H1 (cell line): ENCODE results near the gene ZFYVE21.

Experiments used
- ATF2 ChIP-seq: IDR thresholded peaks from 2 replicates; pipeline ENCODE4 v1.6.1; 2012; ENCODE audit warnings: low read length, inconsistent platforms
- CEBPB ChIP-seq: IDR thresholded peaks from 2 replicates; pipeline ENCODE4 v1.6.1; 2012; ENCODE audit warnings: low read depth, low read length
- CTCF ChIP-seq, 3 experiments: IDR thresholded peaks; 1 replicate in 2 of 3; 2 replicates in 1 of 3; pipeline versions ENCODE4 v1.5.1 to v1.6.1; 2011; ENCODE audit warnings: low read length in 3 of 3, mild to moderate bottlenecking in 3 of 3, inconsistent platforms in 2 of 3, low read depth in 1 of 3, moderate library complexity in 1 of 3; ENCODE audit not compliant: insufficient read depth in 1 of 3; ENCODE audit errors: control extremely low read depth in 1 of 3
- EZH2 ChIP-seq: fragments of 200-600 bp; sonication (generic); IDR thresholded peaks from 2 replicates; pipeline ENCODE4 v1.7.1; 2012; ENCODE audit warnings: low read depth, mild to moderate bottlenecking, moderate library complexity, low read length, inconsistent platforms; ENCODE audit not compliant: severe bottlenecking
- HDAC6 ChIP-seq: IDR thresholded peaks from one replicate; pipeline ENCODE4 v1.7.1; 2012; ENCODE audit warnings: low read depth, mild to moderate bottlenecking, inconsistent platforms, low read length, moderate library complexity
- MAFK ChIP-seq: IDR thresholded peaks from 2 replicates; pipeline ENCODE4 v1.6.1; 2012; ENCODE audit warnings: low read depth, mild to moderate bottlenecking, improper control_type of control experiment, low read length
- POLR2A ChIP-seq, 2 experiments: IDR thresholded peaks; 1 replicate in 1 of 2; 2 replicates in 1 of 2; pipeline ENCODE4 v1.6.1; 2011; ENCODE audit warnings: low read depth in 2 of 2, low read length in 2 of 2, mild to moderate bottlenecking in 2 of 2; ENCODE audit errors: control extremely low read depth in 1 of 2
- POLR2AphosphoS5 ChIP-seq: IDR thresholded peaks from 2 replicates; pipeline ENCODE4 v1.6.1; 2011; ENCODE audit warnings: low read depth, low read length
- SIX5 ChIP-seq: IDR thresholded peaks from 2 replicates; pipeline ENCODE4 v1.6.1; 2011; ENCODE audit warnings: mild to moderate bottlenecking, low read depth, low read length
- TAF1 ChIP-seq: IDR thresholded peaks from 2 replicates; pipeline ENCODE4 v1.6.1; 2011; ENCODE audit warnings: mild to moderate bottlenecking, low read depth, low read length

DNA sequence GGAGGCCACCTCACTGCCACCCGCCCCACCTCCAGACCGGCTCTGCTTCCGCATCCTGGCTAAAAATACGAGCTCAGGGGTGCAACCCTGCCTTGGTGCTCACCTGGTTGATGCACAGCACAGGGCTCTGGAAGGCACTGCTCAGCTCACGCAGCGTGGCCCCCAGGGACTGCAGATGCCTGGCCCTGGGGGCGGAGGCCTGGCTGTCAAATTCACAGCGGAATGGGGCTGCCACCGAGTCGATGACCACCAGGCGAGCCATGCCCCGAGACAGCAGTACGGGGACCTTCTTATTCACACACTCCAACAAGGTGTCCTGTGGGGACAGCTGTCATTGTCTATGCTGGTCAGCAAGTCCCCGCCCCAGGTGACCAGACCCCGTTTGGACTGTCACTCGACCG is 16.3 kb upstream of the ZFYVE21 start:
- TF ChIP-seq CEBPB (no peak), POLR2AphosphoS5 (no peak; the same call in 1 of the 2 replicates), HDAC6 (no peak), TAF1 (no peak), EZH2 (no peak), MAFK (no peak), CTCF (IDR thresholded peaks at IDR 0.05; ENCODE audit: control extremely low read depth in 1 of 3, insufficient read depth in 1 of 3, low read depth in 1 of 3, low read length in 3 of 3) (no peak), SIX5 (no peak), POLR2A (IDR thresholded peaks at IDR 0.05; ENCODE audit: control extremely low read depth in 1 of 2, low read depth in 2 of 2, low read length in 2 of 2) (no peak), ATF2 (no peak)
